Iris pigment epithelial cell (primary cell): Measurements from ENCODE around the gene TSHR.
"Not testable (repeated sequence)": the region's sequence is repeated elsewhere in the genome, so short reads cannot be mapped to it uniquely, and the experiment has no call there.

Experiments used
- DNase-seq: peaks from one replicate; pipeline ENCODE4 v3.0.0-alpha.2; 2011; ENCODE audit warnings: low read depth

Gene TSHR

DNA sequence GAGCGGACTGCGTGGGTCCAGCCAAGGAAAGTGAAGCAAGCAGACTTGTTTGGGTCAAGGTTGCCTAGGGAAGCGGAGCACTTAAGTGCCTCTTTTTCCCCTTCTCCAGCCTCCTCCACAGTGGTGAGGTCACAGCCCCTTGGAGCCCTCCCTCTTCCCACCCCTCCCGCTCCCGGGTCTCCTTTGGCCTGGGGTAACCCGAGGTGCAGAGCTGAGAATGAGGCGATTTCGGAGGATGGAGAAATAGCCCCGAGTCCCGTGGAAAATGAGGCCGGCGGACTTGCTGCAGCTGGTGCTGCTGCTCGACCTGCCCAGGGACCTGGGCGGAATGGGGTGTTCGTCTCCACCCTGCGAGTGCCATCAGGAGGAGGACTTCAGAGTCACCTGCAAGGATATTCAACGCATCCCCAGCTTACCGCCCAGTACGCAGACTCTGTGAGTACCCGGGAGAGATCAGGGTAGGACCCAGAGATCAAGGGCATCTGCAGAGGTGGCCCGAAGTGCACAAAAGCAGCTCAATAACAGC lies at the start of gene TSHR:
TSS of gene TSHR (plus strand) at position 206 of the 526 bp plus-strand sequence. CDS start at position 266, 60 bp downstream.
- no peak for DNase-seq

DNA sequence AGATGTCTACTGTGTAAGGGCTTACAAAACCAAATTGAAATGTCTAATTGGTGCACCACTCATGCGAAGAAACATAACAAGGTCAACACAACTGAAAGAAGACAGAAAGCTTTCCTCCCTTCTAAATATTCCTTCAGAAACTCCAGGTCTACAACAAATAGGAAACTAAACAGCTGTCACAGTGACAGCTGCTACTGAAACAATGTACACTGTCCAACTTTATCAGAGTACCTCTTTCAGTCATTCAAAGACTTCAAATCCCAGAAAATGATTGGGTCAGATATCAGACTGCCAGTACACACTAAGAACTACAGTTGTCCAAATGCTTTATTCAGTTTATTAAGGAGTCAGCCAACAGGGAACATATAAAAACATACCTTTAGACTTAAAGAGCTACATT lies 49.1 kb upstream of the TSHR start:
- DNase-seq: no peak

- no peak for DNase-seq
Observed at GRCh38 chr14:80906946-80907345, 48.5 kb upstream of the TSHR start.

DNA sequence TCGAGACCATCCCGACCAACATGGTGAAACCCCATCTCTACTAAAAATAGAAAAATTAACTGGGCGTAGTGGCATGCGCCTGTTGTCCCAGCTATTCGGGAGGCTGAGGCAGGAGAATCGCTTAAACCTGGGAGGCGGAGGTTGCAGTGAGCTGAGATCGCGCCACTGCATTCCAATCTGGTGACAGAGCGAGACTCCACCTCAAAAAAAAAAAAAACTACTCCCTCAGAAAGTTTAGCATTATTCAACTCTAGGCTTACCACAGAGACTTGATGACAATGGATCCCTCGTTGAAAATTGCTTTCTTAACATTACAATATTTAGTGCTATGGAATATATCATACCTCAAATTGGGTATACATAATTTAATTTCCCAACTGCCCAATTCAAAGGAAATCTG lies 43.4 kb upstream of the TSHR start:
- not testable (repeated sequence) for DNase-seq

DNA sequence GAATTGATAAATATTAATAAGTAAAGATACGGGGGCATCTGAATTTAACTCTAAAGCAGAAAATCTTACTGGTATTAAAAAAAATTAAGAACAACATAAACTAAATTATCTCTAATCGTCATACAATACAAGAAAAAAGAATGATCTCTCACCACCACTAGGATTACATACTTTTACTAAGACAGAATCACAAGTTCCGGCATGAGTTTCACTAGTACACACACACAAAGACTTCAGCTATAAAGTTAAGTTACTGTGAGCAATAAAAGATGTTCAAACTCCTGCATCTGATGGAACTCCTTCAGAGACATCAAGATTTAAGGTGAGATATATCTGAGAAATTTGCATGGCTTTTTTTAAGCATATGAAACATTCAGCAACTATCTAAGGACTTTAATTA lies 35.8 kb upstream of the TSHR start:
- no peak for DNase-seq

DNA sequence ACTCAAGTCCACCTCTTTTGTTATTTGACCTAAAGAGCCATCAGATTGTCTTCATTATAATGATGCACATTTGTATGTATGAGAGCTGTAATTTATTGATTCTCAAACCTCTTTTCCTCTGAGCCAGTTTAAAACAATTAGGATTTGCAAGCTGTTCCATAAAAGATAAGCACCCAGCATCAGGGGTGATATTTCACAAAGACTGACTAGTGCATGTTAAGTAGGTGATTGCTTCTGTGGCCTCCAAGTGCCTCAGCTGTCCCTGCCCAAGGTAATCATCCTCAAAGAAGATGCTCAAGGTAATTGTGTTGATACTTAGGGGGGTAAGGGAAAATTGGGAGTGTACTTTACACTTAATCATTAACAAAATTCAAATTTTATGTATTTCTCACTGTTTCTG lies 32.1 kb upstream of the TSHR start:
- no peak for DNase-seq

- no peak for DNase-seq
Observed at GRCh38 chr14:80924365-80925103, 30.9 kb upstream of the TSHR start.

DNA sequence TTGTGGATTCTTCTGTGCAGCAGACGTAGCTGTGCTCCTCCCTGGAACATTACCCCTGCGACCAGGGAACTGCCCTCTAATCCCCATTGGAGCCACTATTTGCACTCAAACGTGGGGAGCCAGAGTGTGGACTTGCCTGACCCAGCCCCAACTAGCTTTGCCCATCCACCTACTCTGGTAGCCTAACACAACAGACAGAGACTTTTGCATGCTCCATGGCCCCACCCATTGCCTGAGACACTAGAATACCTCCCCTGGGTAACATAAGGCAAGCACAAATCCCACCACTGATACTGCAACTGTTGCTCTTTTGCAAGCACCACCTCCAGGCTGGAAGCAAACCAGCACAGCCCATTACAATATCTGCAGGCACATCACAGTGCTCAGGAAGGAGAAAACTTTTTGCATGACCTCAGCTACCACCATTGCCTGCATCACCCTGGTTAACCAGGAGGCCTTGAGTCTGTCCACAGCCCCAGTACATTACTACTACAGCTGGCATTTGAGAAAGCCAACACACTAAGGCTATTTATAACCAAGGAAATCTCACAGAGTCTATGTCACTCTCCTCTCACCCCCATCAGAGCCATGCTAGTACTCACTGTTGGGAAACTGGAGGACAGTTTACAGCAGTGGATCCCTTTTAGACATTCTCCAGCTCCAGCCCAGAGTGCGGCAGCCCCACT lies 28.9 kb upstream of the TSHR start:
- DNase-seq: peak; percentile 85

DNA sequence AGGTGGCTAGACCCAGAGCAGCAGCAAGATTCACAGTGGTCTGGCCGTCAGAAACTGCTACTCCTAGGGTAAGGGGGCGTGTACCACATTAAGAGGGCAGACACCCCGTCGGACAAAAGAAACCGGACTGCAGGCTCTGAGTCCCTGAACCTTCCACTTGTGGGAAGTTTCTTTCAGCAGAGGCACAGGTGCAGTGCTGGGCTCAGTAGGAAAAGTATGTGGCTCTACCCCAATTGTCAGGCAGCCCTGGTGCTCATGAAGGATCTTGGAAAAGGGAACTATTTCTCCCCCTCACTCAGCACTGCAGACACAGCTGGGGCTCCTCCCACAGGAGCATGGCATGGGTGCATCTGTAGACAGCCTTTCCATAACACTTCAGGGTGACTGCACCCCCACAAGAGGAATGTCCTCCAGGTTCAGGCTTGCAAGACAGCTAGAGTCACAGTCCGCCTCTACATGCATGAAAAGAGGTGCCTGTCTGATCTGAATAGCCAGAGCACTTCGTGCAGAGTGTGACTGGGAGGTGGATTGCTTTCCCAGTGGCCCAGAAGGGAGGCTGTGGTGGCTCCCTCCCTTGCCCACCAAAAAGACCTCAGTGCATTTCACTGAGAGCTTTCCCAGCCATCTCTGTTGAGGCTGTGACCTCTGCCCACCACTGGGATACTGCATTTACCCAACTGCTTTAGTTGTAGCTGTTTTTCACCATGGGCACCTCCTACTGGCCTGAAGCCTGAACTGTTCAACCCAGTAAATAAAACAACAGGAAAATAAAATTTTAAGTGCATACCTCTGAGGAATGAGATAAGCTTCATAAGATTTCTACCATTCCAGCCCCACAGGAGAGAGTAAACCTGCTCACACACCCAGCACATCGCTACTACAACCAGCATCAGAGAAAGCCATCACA lies 28.1 kb upstream of the TSHR start:
- DNase-seq: no peak

DNA sequence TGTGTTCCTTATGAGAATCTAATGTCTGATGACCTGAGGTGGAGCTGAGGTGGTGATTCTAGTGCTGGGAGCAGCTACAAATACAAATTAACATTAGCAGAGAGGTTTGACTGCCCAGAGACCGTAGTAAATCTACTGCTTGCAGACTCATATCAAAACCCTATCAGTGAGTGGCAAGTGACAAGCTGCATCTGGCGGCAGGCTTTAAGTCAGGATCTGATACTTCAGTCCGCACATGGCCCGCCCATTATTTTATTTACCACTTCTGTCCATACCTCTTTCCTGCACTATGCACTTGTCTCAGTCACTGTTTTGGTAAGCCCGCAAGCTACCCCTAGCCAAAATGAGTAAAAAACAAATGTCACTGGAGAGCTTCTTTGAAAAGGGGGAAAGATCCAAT lies 25.3 kb upstream of the TSHR start:
- DNase-seq: no peak

DNA sequence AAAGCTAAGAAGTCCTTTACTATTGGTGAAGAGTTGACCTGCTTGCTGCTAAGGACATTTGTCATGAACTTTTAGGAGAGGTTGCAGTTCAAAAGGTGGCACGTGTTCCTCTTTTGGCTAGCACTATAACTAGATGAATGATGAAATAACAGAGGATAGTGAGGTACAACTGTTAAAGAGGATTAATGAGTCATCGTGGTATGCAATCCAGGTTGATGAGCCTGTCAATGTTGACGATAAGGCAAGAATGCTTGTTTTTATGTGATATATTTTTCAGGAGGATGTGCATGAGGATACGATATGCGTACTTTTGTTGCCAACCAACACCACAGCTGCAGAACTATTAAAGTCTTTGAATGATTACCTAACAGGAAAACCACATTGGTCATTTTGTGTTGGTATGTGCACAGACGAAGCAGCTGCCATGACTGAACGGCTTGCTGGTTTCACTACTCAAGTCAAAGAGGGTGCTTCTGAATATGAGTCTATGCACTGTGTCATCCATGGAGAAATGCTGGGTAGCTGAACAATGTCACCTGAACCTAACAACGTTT lies 24.5 kb upstream of the TSHR start:
- DNase-seq: peak; percentile 97

DNA sequence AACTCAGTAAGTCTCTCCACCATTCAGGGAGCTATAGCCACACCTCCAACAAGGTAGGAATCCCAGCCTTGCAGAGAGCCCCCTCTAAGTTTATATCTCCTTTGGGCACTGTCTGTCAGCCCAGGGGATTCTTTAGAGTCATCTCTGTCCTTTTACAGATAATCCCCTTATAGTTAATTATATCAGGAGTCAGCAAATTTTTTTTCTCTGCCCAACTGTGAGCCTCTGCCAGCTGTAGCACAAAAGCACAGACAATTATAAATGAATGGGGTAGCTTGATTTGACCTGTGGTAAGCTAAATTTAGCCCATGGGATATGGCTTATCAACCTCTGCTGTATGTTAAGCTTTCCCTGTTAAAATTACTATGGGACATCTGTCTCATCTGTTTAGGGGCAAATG lies 22.1 kb upstream of the TSHR start:
- DNase-seq: no peak

- no peak for DNase-seq
Observed at GRCh38 chr14:80933686-80934085, 21.7 kb upstream of the TSHR start.

DNA sequence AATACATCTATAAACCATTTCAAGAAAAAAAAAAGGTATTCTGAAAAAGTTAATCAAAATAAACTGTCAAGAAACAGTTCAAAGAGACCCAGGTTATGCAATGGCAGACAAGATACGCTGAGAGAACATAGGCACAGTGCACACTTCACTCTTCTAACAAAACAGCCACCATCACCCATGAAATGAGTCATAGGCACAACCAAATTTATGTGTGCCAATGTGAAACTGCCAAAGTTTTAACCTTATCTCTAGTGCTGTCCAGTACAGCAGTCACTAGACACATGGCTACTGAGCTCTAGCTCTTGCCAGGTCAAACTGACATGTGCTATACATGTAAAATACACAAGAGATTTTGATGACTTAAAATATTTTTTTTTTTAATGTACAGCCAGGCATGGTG lies 15.3 kb upstream of the TSHR start:
- no peak for DNase-seq

DNA sequence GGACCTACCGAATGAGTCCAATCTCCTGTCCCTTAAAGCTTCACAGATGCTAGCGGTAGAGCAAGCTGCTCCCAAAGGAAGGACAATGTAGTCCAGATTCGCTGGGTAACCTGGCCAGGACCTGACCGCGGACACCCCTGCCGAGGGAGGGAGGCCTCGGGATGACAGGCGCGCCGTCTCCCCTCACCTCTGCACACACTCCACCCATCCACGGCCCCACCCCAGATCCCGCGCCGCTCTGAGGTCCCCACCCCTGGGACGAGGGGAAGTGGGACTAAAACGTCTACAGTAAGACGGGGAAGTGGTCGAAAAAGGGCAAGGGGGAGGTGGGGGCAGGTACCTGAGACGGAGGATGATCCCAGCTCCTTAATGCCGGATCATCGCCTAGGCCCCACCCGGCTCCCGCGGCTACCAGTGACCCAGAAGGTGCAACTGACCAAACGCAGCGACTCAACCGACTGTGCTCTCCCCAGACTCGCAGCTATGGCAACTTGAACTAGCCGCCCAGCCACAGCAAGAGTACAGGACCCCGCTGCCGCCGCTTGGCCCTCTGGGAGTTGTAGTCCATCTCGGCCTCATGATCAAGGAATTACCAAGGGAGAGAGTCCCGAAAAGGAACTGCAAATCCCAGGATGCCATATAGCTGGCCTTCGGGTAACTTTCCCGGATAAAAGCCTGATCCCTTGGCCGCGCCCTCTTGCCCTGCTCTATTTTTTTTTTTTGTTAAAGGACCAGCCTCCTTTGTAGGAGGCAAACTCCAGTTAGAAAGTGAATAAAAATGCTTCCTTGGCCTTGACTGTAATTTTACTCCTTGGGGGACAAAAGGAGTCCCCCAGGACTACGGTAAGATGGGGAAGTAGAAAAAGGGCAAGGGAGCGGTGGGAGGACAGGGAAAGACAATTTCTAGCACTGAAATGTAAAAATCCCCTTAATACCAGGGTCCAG lies 13.9 kb upstream of the TSHR start, which contains the start of gene CEP128:
TSS of gene CEP128 (minus strand) at position 498 of the 945 bp plus-strand sequence.
- DNase-seq: peak; percentile 98

DNA sequence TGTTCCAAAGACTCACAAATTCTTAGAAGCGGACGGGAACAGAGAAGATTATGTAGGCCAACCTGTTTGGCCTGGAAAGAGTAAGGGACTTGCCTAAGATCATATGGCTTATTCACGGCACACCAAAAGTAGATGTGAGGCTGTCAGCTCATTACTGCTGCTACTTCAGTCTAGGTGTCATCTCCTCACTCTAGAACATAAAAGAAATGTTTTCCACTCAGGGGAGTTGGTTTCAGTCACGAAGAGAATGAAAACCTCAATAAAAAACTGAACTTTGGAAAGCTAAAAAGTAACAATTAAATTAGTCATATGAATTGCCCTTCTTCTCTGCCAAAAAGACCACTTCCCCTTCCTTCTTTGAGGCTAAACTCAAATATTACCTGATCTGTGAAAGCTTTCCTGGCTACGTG lies 13.2 kb upstream of the TSHR start:
- DNase-seq: no peak

- DNase-seq: no peak
Observed at GRCh38 chr14:80944861-80945617, 10.4 kb upstream of the TSHR start.

DNA sequence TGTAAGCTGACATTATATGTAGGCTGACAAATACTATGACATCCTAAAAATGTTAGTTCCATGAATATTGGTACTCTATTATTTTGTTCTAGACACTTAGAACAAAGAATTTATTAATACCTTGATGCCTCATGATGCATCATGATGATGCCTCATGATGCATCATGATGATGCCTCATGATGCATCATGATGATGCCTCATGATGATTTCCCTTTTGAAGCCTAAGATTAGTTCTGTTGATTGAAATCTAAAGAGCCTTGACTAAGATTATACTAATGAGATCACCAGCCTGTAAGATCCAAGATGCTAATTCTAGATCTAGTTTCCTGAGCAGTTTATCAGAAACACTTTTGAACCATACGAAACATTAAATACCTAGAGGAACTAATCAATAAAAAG lies 9.2 kb upstream of the TSHR start:
- DNase-seq: no peak

DNA sequence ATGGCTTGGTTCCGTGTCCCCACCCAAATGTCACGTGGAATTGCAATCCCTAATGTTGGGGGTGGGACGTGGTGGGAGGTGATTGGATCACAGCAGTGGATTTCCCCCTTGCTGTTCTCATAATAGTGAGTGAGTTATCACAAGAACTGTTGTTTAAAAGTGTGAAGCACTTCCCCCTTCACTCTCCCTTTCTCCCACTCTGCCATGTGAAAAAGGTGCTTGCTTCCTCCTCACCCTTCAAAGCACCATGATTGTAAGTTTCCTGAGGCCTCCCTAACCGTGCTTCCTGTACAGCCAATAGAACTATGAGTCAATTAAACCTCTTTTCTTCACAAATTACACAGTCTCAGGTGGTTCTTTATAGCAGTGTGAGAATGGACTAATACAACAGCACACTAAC lies 8.6 kb upstream of the TSHR start:
- DNase-seq: no peak

DNA sequence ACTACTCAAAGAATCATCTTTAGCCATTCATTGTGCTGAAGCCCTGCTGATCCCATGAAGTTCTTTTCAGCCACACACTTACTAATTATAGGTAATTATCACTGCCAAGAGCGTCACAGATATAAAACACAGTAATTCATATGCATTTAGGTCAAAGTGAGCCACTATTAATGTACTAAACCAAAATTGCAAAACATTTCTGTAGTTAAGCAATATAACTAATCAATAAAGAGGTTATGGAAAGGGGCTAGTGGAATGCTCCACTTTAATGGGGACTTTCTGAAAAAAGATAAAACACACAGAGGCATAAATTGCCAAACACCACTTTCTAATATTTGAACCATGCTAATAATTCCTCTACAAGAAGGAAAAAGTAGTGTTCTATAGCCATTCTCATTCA lies 7.1 kb upstream of the TSHR start:
- DNase-seq: no peak
